Stimulated activated CD4-positive, alpha-beta T cell treated with anti-CD3 and anti-CD28 coated beads, Interleukin-15, amount 100 ng/mL, for 48 hours (primary cell): ENCODE results near the gene HTR4.

Source experiments
- DNase-seq, 2 donors: peaks; one replicate each; pipeline ENCODE4 v3.0.0-alpha.2; 2020; ENCODE audit warnings: low read depth in 2 of 2

HTR4 gene

DNA sequence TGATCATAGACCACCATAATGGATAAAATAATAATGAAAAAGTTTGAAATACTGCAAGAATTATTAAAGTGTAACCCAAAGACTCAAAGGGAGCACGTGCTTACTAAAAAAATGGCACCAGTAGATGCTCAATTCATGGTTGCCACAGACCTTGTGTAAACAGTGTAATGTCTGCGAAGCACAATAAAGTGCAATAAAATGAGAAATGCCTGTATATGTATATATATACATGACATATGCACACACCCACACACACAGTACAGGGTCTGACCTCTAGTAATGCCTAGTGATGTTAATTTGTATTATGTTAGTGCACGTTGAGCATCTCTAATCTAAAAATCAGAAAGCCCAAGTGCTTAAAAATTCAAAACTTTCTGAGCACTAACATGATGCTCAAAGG lies 218.3 kb downstream of the HTR4 start:
- no peak for DNase-seq

GRCh38 chr5:148433826-148434225 lies 220.5 kb downstream of the HTR4 start:
- DNase-seq = no peak
